Lung microvascular endothelial cell (primary cell): ENCODE measurements around the gene UBE2R2. TPM values are rescaled to one million over a fixed set of nuclear protein-coding genes. Genes with fewer than 3 reads are reported as not detected.
"Not testable (repeated sequence)": the region's sequence is repeated elsewhere in the genome, so short reads cannot be mapped to it uniquely, and the experiment has no call there.

Source experiments
- DNase-seq, 2 donors: peaks; one replicate each; pipeline versions ENCODE4 v3.0.0 to v3.0.0-alpha.2; 2010; ENCODE audit warnings: low read depth in 2 of 2
- total RNA-seq: library from RNA; depleted of rRNA; stranded (reverse); fragments of >200 nt; gene quantifications from 2 replicates; pipeline ENCODE4 v1.2.1, GENCODE V29; 2014

UBE2R2 gene, protein sequence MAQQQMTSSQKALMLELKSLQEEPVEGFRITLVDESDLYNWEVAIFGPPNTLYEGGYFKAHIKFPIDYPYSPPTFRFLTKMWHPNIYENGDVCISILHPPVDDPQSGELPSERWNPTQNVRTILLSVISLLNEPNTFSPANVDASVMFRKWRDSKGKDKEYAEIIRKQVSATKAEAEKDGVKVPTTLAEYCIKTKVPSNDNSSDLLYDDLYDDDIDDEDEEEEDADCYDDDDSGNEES
- total RNA-seq = 15.3 and 15.5 TPM in 2 replicates

DNA sequence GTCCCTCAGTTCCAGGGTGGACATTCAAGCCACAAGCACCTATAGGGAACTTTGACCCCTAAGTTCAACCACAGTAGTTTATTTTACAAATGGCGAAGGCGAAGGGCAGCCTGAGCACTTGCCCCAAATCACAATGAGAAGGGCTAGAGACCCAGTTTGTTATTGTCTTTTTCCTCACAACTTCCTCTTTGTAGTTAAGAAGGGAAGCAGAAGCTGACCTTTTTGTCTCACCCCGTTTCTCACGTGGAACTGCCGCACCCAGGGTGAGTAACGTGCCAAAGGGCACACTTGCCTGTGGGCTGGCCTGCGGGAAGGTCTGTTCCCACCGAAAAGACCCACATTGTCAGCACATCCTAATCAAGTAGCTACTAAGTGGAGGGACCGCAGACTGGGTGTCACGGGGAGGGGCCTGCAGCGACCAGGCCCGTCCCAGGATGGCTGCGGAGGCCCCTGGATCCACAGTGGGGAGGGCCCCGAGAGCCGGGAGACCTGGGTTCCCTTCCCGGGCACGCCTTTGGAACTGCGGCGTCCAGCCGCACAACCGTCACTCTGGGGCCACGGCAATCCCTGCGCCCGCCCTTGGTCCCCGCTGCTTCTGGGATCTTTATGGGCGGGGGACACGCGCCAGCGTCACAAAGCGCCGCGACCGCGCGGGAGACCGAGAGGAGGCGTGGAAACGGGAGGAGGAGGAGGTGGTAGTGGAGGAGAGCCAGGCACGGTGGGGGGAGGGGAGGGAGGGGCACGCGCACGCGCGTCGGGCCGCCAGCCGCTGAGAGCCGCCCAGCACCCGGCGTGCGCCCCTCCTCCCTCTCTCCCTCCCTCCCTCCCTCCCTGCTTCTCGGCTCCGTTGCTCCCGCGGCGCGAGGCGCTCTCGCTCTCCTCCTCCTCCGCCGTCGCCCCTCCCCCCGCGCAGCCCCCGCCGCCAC, at the start of gene UBE2R2:
TSS of gene UBE2R2 (plus strand) at position 834 of the 926 bp plus-strand sequence. CDS start 598 bp downstream, outside the sequence.
- DNase-seq = peak; percentile 95 to 96

DNA sequence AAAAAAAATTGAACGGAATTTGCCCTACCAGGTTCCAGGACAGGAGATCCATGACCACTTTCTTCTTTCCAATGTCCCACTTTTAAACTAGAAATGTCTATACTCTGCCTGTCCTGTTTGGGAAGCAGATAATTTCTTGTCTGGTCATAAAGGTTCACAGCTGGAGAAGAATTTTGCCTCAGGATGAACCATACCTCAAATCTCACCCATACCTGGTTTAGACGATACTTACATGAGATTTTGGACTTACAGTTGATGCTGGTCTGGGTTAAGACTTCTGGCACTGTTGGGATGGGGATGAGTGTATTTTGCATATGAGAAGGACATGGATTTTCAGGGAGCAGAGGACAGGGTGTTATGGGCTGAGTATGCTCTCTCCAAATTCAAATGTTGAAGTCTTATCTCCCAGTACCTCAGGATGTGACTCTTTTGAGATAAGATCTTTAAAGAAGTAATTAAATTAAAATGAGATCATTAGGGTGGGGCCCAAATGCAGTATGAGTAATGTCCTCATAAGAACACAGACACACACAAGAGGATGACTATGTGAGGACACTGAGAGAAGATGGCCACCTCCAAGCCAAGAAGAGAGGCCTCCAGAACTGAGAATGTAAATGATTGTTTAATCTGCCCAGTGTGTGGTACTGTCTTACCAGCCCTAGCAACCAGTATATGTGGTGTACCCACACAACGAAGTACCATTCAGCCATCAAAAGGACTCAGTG, 46.6 kb upstream of the UBE2R2 start:
- DNase-seq = peak in 1 of 2 donors; percentile 51

DNA sequence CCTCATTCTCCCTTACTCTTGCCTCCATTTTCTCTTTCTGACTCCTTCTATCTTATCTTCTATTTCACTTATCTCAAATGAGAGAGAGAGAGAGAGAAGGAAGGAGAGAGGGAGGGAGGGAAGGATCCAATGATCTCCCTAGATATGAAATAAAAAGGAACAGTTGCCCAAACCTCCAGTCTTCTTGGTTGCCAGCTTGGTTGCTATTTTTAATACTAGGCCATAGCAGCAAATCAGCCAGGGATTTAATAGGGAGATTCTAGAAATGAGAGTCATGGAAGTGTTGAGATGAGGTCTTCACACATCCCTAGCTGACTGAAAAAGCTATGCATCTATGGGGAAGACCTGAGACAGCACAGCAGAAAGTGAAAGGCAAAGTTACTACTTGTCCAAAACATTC, 43.8 kb upstream of the UBE2R2 start:
- not testable (repeated sequence) for DNase-seq

DNA sequence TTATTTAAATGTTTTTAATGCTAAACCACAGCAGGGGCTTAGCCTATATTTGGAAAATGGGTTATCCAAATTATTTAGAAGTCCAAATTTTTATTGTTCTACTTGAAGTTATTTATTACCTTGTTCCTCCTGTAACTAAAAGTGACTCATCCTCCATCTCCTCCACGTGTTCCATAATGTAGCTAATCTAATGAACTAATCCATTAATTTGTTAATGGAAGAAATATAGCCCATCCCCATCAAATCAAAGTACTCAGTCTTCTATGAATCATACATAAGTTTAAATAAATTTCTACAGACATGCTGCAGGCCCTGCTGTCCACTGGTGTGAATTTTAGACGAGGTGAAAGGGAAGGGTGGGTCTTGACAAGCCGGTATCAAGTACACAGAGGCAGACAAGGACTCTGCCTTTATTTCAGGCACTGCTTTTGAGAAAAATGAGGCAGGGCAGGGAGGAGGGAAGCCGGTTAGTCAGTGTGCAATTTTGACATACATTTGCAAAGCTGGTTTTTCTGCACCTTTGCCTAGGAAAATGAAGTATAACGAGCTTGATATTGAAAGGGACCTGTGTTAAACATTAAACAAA, 42.8 kb upstream of the UBE2R2 start:
- DNase-seq = not testable (repeated sequence)

DNA sequence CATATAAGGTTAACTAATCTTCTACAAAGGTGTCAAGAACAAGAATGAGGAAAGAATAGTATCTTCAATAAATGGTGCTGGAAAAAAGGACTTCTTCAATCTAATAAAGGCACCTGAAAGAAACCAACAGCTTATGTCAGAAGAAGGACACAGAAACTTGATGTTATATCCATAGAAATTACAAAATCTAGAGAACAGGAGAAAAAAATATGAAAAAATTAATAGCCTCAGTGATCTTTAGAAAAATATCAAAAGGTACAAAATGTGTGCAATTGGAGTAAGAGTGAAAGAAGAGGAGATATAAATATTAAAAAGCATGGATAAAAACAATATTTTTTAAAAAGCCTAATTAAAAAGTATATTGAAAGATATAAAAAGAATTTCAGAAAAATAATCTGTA, 40.4 kb upstream of the UBE2R2 start:
- no peak for DNase-seq

DNA sequence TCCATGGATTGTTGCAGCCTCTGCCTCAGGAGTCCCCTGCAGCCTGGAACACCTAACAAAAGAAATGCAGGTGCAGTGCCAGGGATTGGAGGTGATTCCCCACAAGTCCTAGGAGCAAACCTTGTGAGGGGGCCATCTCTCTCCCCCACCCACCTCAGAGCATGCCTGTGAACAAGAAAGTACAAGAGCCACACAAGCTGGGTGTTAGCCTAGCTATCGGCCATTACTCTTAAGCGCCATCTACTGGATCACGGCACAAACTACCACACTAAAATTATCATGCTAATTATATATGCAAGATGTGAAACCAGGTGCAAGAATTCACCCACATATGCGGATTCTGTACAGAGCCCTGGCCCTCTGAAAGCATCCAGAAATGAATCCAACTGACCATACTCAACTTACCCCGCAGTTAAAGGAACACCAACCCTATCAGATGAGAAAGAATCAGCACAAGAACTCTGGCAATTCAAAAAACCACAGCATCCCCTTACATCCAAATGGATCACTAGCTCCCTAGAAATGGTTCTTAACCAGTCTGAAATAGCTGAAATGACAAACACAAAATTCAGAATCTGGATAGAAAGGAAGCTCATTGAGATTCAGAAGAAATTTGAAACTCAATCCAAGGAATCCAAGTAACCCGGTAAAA, 38.1 kb upstream of the UBE2R2 start:
- DNase-seq = peak; percentile 75 to 76

DNA sequence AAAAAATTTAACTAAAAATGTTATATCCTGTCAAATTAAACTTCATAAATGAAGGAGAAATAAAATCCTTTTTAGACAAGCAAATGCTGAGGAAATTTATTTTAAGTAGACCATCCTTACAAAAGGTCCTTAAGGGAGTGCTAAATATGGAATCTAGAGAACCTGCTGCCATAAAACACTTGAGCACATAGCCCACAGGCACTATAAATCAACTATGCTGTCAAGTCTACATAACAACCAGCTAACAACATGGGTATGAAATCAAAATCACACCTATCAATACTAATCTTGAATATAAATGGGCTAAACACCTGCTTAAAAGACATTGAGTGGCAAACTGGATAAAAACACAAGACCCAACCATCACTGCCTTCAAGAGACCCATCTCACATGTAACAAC, 36.7 kb upstream of the UBE2R2 start:
- DNase-seq = no peak

DNA sequence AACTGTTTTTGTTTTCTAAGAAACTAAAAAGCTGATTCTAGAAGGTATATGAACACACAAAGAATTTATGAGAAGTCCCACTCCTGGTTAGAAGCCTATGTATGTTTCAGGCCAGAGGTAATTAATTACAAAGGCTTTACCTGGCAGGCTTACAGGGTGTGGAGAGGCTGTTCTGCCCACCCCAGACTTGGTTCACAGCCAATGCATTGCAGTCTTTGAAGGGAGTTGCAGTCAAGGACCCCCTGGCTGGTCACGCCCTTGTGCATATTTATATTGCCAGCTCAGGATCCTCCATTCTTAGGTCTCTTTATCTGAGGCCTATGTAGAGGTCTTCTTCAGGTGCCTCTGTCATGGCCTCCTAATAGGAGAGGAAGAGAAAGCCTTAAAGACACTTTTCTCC, 35.2 kb upstream of the UBE2R2 start:
- DNase-seq = no peak

DNA sequence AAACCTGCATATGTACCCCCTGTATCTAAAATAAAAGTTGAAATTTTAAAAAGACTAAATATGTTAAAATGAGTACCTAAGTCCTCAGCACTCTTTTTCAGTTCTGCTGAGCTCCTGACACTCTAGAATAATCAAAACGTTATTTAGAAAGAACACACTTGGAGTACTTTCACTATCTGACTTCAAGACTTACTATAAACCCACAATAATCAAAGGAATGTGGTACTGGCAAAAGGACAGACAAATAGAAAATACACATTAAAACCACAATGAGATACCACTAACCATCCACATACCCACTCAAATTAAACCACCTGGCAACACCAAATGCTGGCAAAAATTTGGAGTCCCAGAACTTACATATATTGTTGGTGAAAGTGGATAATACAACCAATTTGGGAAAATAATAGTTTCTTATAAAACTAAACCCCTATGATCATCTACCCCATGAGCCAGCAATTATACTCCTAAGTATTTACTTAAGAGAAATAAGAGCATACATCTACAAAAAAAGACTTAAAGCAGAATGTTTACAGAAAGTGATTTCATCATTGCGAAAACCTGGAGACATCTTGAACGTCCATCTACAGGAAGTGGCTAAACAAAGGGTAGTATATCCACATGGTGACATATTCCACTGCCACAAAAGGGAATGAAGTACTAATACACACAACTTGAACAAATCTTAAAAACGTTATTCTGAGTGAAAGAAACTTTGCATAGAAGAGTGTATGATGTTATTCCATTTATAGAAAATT, 34.4 kb upstream of the UBE2R2 start:
- DNase-seq = peak in 1 of 2 donors; percentile 77

DNA sequence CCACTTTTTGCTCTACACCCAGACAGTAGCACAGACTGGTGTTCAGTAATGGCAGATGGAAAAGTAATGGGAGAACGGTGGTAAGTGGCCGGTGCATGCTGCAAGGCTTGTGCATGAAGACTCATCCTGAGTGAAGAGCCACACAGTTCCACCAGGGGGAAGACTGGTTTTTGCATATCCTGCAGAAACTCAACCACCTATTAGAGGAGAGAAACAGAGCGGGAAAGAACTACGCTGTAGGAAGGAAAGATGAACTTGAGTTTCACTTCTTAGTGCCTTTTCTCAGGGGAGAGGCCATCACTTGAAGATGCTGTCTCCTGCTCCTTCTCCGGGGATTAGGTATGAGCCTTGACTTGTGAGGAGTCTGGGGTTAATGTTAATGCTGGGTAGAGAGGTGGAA, 31.0 kb upstream of the UBE2R2 start:
- DNase-seq = peak; percentile 32 to 55

DNA sequence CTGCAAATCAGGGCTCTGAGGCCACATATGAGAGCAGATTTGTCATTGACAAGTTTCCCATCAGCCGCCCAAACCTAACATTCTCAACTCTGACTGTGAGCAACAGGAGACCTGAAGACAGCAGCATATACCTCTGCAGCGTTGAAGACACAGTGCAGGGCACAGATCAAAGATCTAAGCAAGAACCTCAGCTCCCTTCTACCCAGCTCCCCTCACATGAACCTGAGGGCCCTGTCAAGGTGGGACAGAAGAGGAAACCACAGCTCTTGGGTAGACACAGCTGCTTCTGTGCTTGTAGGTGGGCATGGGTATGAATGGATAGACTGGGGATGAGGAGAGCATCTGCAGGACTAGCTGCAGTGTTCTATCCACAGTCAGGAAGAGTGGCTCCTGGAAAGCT, 30.3 kb upstream of the UBE2R2 start:
- DNase-seq = no peak

DNA sequence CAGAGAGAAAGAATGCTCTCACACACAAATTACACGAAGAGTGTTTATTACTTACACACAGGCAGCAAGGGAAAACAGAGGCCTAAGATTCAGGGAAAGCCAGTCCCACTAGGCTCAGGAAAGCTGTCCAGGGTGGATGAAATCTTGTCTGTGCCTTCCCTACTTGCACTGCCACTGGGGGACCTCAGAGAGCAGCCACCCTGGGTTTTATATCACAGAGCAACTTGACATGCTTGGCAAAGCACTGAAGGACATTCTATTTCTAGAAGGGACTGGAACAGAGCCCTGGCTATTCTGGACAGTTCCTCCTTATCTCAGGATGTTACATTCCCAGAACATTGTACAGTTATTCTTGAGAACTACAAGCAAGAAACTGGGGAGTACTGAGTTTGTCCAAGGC, 29.1 kb upstream of the UBE2R2 start:
- no peak for DNase-seq

DNA sequence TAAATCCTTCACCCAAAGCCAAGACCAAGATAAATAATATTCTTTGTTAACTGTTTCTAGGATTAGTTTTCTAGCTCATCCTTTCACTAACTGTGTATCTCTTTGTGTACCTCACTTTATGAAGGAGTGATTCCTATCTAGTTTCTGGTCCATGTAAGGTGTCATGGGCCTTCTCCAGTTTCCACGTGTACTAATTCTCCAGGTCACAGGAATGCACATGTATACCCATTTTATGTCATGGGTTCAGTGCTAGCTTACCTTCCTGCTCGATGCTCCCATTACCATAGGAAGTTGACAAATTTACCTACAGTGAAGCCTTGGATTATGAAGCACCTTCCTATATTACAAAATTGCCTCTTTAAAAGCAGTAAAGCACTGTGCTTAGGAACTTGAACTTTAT, 27.5 kb upstream of the UBE2R2 start:
- DNase-seq = not testable (repeated sequence)

DNA sequence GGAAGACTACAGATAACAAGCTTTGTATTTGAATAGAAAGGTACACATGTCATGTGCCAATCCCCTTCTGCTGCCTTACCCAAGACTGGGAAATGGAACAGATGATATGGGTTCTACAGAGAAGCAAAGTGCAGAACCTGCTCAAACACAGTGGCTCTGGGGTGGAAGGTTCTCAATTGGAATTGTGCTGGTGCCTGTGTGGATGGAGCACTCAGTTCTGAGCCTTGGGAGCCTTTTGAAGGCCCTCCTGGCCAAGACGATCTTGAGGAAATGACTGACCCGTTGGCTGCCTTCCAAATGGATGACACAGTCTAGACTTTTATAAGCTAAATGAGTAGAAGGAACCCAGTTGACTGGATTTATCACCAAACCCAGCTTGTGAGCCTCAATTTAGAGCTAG, 25.8 kb upstream of the UBE2R2 start:
- peak in 1 of 2 donors; percentile 90 for DNase-seq

DNA sequence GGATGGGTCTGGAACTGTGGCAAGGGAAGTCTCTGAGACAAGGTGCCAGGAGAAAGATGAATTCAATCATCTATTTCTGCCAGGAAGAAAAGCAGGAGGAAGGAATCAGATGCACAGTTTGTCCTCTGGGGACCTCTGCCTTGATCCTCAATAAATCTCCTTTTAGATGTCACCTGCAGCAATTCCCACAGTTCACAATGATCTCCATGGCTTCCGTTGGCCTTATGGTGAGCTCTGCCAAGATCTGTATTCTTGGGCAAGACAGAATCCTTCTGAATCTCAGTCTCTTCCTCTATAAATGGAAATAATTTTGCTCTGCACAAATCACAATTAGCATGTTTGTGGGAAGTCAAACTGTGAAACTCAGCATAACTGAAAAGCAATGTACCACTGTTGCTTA, 23.5 kb upstream of the UBE2R2 start:
- DNase-seq = not testable (repeated sequence)

DNA sequence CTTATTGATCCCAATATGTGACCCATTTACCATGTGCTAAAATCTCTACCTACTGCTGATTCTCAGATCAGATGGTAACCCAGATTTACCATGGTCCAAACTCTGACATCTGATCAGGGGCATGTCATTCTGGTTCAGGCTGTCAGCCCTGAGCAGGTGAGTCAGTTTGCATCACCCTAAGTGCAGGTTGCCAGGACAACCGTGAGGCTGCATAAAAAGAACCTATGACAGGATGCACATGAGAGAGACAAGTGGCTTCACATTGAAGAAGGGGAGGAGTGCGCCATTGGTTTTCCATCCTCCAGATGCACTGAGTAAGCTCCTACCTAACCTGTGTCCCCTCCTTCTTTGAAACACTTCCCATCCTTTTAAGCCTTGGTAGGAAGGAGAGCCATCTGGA, 22.4 kb upstream of the UBE2R2 start:
- DNase-seq = no peak

DNA sequence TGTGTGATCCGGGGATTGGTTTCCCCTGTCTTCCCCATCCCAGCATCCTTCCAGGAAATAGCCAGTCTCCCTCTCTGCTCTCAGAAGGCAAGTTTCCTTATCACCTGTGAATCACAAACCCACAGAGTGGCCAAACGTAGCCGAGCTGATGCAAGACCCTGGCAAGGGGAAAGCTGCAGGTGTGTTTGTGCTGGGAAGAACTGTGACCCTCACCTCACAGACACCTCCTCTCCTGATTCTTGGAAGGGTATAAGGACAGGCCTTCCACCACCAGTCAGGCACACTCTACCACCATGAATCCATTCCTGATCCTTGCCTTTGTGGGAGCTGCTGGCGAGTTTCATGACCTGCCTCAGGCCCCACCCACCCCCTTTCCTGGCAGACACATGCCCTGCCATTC, 21.7 kb upstream of the UBE2R2 start, which contains the start of gene PRSS3:
TSS of gene PRSS3 (plus strand) at position 281 of the 400 bp plus-strand sequence. CDS start at position 294, 13 bp downstream.
- no peak for DNase-seq

DNA sequence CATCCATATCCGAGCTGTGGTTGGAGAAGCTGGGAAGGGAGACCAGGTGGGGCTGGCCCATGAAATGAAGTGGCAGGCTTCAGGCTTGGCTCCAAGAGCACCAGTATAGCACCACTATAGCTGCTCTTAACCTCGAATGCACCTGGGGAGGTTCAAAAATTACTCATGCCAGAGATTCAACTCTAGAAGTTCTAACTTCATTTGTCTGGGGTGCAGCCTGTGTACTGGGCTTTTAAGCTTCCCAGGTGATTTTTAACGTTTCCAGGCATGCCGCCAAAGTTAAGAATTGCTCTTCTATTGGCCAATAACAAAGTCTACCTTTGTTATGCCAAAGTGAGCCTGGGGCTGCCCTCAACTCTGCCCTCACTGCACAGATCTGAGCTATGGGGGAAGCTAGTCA, 21.1 kb upstream of the UBE2R2 start:
- DNase-seq = no peak

DNA sequence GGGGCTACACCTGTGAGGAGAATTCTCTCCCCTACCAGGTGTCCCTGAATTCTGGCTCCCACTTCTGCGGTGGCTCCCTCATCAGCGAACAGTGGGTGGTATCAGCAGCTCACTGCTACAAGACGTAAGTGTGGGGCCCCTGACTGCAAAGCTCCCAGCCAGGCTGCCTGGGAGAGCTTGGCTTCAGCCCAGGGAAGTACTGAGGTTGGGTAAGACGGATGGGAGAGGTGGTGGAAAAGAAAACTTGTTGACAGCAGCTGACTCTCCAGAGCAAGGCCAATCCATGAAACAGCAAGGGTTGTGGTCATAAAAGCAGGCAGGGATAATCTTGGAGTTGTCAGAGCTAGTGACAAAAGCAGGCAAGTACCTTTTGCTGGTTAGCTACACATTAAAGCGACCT, 20.3 kb upstream of the UBE2R2 start:
- DNase-seq = not testable (repeated sequence)

DNA sequence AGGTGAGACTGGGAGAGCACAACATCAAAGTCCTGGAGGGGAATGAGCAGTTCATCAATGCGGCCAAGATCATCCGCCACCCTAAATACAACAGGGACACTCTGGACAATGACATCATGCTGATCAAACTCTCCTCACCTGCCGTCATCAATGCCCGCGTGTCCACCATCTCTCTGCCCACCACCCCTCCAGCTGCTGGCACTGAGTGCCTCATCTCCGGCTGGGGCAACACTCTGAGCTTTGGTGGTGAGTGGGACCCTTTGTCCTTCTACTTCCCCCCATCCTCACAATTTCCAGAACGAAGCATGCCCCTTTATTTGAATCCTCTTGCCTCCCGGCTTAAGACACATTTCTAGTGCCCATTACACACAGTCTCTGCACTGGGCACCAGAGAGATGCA, 19.1 kb upstream of the UBE2R2 start:
- no peak for DNase-seq
